GM19452 (cell line): ENCODE results near the gene RBBP8NL.

ENCODE experiments used
- ATAC-seq: cut with Tn5 transposase; IDR thresholded peaks from one replicate; pipeline ENCODE4 v1.9.1; 2021; ENCODE audit not compliant: unreplicated experiment

The RBBP8NL gene

DNA sequence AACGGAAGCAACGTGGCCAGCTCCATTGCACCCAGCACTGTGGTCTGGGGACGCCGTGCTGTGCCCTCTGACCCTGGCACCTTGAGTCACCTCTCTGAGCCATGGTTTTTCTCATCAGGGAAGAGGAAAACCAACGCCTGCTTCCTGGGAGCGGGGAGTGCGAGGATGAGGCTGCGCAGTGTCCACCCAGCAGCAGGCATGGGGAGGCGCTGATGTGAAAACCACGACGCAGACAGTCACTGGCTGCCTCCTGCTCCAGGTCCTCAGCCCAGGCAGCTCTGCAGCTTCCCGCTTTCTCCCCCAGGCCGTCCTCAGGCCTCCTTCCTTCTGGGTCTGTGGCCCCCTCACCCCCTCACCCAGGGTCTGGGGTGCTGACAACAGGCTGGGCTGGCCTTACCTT is 34.5 kb upstream of the RBBP8NL start:
- no peak for ATAC-seq

DNA sequence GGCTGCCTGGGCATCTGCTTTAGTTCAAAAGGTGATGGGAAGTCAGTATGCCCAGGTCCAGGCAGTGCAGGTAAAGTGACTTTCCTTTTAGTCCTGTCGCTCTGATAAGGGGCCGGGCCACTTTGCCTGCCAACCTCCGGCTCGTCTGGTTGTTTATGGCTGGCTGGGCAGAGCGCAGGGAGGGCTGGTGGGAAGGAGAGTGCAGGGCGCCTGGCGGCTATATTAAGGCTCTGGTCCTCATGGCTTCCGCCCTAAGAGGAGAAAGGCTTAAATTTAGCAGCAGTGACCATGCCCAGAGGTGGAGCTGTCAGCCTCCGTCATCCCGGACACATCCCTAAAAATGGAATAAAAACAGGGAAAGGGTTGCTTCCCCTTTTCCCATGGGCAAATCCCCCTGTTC is 33.8 kb upstream of the RBBP8NL start:
- ATAC-seq = no peak

DNA sequence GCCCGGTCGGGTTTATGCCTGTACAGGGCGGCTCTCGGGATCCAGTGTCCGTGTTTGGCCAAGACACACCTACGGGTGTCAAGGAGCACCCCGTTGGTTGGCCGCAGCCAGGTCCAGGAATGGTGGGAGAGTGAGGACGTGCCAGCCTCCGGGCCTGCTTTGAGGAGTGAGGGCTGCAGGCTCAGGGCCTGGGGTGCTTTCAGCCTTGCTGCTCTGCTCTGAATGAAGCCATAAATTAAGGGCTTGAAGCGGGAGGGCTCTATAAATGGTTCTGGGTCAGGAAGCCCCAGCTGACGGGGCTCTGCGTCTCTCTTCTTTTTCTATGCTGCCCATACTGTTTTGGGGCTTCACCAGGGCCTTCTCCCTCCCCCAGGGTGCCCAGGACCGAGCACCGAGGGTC is 33.3 kb upstream of the RBBP8NL start:
- no peak for ATAC-seq

DNA sequence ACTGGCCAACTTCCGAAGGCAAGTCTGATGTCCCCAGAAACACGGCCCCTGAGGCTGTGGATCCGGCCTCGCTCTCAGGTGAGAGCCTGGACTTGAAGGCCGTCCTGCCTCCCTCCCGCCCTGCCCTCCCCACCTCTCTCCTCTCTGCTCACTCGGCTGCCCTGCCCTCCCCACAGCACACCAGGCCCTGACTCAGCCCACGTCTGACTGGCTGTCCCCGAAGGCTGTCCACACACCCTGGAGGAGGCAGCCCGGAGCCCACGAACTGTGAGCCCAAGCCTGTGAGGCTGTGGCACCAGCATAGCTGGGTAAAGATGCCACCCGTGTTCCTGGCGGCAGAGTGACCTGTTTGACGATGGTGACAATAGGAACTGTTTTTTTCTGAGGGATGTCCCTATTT is 32.1 kb upstream of the RBBP8NL start:
- ATAC-seq = no peak

DNA sequence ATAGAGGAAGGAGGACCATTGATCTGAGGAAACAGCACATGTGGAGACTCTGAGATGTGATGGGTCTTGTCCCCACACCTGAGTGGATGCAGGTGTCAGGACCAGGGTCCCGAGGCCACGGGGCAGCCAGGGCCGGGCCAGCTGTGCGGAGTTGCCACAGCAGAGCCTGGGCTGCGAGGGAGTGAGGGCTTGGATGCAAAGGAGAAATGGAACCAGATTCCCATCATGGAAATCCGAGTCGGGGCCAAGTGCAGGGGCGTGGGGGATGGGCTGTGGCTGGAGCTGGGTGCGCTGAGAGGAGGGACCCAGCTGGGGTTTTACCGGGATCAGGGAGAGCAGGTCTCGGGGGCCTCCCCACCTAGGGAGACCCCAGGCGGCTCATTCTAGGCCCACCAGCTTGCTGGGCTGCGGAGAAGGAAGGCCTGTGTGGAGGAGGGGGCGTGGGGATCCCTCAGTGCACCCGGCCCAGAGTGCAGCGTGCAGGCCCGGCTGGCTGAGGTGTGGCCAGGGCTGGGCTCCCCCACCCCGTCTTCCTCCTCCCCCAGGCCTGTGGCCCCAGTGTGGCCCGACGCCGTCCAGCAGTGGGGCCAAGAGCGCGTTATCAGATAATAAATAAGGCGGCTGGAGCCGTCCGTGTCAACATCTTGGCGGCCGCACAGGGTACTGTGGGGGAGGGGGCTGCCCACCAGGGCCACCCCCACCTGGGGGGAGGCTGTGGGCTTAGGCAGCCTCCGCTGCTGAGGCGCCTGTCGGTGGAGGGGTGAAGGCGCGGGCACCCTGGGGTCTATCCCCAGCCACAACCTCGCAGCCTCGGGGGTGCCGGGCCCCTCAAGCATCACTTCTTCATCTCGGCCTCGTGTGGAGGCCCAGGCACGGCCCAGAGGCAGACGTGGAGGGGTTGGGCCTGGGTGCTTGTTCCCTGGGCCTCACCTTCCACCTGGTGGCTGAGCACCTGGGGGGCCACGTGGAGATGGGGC is 31.2 kb upstream of the RBBP8NL start:
- no peak for ATAC-seq

DNA sequence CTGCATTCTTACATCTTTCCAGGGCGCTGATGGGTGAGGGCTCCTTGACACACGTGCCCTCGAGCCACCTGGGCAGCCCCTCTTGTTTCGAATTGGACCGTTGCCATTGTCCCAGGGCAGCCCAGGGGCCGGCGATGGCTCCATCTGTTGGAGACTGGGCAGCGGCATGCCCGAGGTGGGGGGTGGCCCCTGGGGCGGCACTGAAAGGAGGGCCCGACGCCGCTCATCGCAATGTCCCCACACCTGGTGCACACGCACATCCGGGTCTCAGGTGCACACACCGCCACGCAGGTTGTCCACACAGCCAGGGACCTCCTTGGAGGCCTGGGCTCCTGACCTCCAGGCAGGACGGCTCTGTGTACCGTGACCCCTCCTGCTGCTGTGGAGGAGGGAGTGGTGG is 30.5 kb upstream of the RBBP8NL start:
- no peak for ATAC-seq

DNA sequence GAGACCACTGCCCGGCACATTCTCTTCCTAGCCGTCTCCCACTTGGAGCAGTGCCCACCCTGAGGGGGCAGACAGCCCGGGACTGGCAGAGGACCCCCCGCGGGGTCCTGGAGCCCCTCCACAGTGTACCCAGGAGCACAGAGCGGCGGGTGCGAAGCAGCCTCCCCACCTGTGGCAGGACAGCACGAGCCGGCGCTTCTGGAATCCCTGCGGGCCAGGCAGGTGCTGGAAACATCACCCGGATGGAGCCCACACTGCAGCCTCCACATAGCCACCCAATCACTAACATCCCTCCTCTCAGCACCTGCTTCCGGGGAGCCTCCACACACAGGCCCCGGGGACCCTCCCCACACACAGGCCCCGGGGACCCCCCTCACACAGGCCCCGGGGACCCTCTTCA is 29.8 kb upstream of the RBBP8NL start:
- no peak for ATAC-seq

DNA sequence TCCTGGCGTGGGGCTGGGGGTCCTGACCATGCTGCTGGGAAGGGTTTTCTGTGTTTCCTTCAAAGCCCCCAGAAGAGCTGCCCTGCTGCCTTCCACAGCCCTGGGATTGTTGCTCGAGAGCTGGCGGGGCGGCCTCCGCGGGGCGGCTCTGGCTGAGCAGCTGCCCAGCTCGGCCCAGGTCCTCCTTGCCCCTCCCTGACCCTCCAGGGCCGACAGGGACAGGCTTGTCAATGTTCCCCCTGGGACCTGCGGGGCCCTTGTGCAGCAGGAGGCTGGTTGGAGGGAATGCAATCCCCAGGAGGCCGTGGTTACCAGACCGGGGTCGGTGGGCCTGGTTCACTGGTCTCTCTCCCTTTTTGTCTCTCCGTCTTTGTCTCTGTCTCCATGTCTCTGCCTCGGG is 28.6 kb upstream of the RBBP8NL start:
- no peak for ATAC-seq

DNA sequence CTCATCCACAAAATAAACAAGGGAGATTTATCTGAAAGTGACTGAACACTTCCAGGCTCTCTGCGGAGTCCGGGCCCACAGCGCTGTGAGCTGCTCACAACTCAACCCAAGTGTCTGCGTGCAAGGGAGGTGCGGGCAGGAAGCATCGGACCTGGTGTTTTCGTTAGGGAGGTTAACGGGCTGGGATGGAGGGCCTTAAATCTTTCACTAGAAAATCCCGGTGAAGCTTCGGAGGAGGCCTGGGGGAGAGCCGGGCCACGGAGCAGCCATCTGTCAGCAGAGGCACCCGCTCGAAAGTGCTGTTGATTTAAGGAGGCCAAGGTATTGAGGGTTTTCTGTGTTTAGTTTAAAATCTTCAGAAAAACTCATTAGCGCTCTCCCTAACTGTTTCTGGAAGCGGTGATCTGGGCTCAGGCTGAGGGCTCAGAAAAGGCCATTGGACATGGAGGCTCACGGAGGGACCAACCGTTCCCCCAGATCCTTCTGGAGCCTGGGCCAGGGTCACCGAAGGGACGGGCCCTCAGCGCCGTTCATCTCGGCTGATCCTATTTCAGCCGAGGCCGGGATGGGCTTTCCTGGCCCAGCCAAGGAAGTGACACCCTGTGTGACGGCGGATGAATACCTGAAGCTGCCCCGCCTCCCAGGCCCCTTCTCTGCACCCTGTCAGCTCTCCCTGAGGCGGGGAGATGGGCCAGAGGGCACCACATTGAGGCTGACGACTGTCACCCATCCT is 27.7 kb upstream of the RBBP8NL start:
- no peak for ATAC-seq

DNA sequence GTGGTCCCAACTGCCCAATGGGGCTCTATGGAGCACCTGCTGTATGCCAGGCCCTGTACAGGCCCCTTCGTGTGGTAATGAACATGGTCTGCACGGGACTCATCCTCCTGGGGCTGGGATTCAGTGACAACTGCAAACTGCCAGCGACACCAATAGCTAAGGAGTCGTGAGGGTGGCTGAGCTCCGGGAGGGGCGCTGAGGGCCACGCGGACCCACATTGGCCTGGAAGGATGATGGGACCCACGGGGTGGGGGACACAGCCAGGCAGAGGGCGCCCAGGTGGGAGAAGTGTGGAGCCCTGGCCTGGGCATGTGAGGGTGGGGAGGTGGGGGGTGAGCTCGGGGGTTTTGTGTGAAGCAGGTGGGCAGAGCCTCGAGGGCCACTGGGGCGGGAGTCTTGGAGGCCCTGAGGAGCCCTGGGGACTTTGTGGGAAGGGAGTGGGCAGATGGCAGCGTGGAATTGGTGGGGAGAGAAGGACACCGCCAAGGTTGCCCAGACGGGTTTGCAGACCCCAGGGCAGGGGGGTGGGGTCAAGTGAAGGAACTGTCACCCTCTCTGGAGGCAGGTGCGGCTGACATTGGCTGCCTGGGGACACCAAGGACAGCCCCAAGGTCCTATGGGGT is 26.0 kb upstream of the RBBP8NL start:
- ATAC-seq = no peak

DNA sequence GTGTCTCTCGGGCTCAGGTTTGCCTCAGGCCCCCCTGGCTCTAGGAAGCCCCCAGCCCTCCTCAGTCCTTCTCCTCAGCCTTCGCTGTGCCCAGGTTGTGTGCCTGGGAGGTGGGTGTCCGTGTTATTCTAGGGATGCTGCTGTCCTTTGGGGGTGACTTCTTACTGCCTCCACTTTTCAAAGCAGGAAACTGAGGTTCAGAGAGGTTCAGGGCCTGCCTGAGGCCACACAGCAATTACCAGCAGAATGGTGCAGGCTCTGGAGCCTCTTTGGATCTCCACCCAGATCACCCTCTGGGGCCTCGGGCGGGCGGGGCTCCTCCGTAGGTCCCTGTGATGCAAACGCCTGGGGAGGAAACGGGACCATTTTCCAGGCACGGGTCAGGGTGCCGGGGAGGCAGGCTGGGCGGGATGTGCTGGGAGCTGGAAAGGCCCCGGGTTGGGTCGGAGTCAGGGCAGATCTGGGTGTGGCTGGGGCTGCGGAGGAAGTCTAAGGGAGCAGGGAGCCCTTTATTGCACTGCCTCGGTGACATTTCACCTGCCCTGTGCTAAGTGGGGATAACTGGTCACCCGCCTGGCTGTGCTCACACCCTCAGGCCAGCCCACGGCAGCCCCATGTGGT is 25.2 kb upstream of the RBBP8NL start:
- no peak for ATAC-seq

DNA sequence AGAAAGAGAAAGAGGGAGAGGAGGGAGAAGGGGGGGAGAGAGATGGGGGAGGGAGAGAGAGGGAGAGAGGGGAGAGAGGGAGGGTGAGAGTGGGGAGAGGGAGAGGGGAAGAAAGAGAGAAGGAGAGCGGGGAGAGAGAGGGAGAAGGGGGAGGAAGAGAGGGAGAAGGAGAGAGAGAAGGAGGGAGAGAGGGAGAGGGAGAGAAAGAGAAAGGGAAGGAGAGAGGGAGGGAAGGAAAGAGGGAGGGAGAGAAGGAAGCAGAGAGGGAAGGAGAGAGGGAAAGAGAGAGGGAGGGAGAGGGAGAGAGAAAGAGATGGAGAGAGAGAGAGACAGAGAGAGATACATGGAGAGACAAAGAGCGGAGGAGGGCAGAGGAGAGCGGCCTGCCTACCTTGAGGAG is 24.6 kb upstream of the RBBP8NL start:
- no peak for ATAC-seq

DNA sequence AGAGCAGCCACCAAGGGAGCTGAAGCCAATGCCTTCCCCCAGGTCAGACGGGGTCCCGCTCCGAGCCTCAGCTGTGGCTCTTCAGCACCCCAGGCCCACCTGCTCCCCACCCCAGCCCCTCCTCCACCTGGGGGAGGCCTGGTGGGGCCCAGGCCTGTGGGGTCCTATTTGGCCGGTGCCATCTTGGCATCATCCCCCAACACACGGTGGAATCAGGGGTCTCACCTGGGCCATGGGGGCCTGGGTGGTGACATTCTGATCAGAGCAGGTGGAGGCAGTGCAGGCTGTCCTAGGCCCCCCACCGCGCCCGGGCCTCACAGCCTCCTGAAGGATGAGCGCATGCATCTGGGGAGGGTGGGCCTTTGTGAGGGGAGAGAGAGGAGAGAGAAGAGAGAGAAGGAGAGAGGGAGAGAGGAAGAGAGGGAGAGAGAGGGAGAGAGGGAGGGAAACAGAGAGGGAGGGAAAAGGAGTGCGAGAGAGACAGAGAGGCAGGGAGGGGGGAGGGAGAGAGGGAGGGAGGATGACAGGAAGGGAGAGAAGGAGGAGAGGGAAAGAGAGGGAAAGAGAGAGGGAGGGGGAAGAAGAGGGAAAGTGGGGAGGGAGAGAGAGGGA is 23.9 kb upstream of the RBBP8NL start:
- ATAC-seq = no peak

DNA sequence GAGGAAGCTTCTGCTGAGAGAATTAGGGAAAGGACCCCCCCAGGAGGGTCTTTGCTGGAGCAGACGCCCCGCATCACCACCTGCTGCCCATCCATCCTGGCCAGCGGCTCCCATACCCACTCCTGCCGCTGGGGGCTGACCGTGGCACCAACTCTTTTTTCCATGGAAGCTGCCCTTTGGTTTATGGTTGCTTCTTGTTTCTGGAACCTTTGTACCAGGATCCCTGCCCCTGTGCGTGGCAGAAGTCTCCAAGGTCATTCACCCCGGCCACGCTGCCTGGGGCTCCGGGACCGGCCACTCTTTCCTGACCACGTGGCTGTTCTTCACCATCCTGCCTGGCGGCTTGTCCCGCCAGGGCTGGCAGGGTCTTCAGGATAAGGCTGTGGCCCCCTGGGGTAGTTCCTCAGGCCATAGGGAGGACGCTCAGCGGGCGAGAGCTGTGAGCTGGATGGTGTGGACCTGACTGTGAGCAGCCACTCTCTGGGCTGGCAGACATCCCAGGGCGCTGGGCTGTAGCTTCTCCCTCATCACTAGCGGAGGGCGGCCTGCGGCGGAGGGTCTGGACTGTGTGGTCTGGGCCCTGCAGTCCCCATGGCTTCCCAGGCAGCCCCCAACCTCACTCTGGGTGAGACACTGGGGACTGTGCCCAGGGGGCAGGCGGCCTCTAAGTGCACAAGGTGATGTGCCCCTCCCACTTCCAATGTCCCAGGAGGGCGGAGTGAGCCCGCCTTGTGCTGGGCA is 22.8 kb upstream of the RBBP8NL start:
- no peak for ATAC-seq

DNA sequence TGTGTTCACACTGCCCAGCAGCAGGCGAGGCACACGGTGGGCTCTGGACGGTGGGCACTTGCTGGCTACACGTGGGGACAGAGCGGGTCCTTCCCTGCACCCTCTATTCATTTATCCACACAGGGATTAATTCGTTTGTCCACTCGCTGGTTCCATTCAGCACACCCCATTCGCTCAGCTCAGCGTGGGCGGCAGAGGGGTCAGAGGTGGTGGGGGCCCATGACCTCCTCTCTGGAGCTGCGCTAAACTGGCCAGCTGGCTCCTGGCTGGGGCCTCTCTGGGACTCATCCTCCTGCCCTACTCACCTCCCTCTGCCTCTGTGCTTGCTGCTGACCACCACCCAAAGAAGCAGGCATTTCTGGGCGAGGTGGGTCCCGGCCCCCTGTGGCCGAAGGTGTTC is 21.4 kb upstream of the RBBP8NL start:
- no peak for ATAC-seq

DNA sequence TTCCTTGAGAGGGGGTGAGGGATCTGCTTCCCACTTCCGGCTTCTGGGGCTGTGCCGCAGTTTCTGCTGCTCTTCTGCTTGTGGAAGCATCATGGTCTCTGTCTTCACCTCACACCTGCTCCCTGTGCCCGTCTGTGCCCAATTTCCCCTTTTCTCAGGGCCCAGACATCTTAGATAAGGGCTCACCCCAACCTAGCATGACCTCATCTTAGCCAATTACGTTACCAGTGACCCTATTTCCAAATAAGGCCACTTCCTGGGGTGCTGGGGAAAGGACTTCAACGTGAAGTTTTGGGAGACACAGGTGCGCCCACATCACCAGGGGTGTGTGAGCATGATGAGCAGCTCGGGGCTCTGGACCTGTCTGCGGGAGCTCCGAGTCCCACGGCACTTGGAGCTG is 20.7 kb upstream of the RBBP8NL start:
- no peak for ATAC-seq

DNA sequence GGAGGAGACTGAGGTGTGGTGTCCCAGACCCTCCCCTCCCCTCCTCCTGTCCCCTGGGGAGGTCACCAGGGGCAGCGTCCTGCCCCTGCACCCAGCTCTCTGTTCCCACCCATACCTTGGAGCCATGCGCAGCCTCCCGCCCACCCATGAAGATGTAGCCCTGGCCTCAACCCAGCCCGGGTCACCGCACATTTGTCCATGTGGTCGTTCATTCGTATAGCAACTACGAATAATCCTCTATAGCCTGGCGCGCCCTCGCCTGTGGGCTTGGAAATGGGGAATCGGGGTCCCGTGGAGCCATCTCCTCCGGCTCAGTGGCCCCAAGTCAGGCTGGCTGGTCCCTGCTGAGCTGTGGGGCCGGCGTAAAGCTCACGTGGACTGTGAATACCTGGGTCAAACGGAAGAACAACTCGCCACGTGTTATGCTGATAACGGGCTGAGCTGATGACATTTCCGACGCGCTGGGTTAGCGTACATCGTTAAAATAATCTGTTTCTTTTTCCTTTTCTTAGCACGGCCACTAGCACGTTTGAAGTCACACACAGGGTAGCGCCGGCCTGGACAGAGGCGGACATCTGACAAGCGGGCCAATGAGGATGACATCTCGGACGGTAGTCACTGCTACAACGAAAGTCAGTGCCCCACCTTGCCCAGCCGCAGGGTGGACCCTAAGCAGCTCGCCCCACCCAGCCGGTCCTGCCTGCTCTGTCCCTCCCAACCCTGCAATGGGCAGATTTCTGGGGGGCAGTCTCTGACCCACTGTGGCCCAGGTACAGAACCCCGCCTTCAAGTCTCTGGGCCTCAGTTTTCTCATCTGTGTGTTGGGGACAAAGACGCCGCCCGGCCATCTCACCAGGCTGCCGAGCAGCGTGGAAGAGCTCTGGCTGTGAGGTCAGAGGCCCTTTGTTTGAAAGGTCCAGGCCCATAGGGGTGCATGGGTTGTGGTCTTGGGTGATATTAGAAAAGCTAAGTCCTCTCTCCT is 19.8 kb upstream of the RBBP8NL start:
- ATAC-seq = no peak

DNA sequence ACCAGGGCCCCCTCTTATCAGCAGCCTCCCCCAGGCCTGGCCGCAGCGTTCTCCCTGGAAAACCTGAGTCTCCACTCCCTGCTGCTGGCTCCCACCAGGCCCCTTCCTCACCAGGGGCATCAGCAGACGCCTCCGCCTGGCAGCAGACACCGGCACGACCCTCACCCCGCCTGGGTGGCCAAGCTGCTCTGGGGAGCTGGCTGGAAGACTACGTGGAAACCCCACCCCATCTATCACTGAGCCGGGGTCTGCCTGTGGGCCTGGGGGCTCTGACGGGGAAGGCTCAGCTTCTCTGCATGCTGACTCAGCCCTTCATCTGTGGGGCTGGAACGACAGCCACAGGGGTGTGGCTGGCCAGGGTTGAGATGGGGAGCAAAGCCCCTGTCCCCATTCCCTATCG is 19.1 kb upstream of the RBBP8NL start:
- no peak for ATAC-seq
